CD14-positive monocyte (primary cell): ENCODE results near the gene RAB28. TPM values are rescaled to one million over a fixed set of nuclear protein-coding genes. Genes with fewer than 3 reads are reported as not detected.

Experiments
- DNase-seq, 3 donors: peaks; one replicate each; pipeline ENCODE4 v3.0.0-alpha.2; 2011 to 2022
- H2AFZ ChIP-seq: 2 replicates; pipeline ENCODE4 v1.6.0; 2012; ENCODE audit warnings: mild to moderate bottlenecking, low read depth, low read length, inconsistent platforms; ENCODE audit not compliant: insufficient read depth, poor library complexity, severe bottlenecking
- H3K27ac ChIP-seq, 2 donors: 1 replicate in 1 of 2; 2 replicates in 1 of 2; pipeline ENCODE4 v1.5.1; 2012 to 2013; ENCODE audit warnings: low read length in 2 of 2, control low read depth in 1 of 2, inconsistent platforms in 1 of 2, low read depth in 1 of 2, mild to moderate bottlenecking in 1 of 2
- H3K27me3 ChIP-seq, 2 donors: one replicate each; pipeline versions ENCODE4 v1.6.0 to v1.6.1; 2011 to 2013; ENCODE audit warnings: low read length in 2 of 2; ENCODE audit not compliant: control insufficient read depth in 2 of 2, insufficient read depth in 2 of 2
- H3K36me3 ChIP-seq, 2 donors: replicated peaks in 1 of 2; 1 replicate in 1 of 2; 2 replicates in 1 of 2; pipeline versions ENCODE4 v1.5.1 to v1.6.1; 2012 to 2013; ENCODE audit warnings: low read length in 2 of 2, control low read depth in 1 of 2, inconsistent platforms in 1 of 2, mild to moderate bottlenecking in 1 of 2; ENCODE audit not compliant: insufficient read depth in 2 of 2, control insufficient read depth in 1 of 2
- H3K4me1 ChIP-seq, 2 donors: 1 replicate in 1 of 2; 2 replicates in 1 of 2; pipeline versions ENCODE4 v1.5.1 to v1.6.1; 2012 to 2013; ENCODE audit warnings: low read length in 2 of 2, control low read depth in 1 of 2, inconsistent platforms in 1 of 2, mild to moderate bottlenecking in 1 of 2, moderate library complexity in 1 of 2; ENCODE audit not compliant: insufficient read depth in 2 of 2, control insufficient read depth in 1 of 2
- H3K4me2 ChIP-seq: replicated peaks from 2 replicates; pipeline ENCODE3; 2012; ENCODE audit warnings: low read length, moderate library complexity, mild to moderate bottlenecking; ENCODE audit not compliant: poor library complexity, severe bottlenecking; ENCODE audit errors: extremely low read depth
- H3K4me3 ChIP-seq, 3 experiments: fragments of 200-600 bp in 1 of 3; sonication (generic) in 1 of 3; replicated peaks in 1 of 3; 1 replicate in 2 of 3; 2 replicates in 1 of 3; pipeline ENCODE4 v1.5.1; 2011 to 2013; ENCODE audit warnings: low read length in 3 of 3, mild to moderate bottlenecking in 3 of 3, control low read depth in 2 of 3, low read depth in 2 of 3, inconsistent platforms in 1 of 3, moderate library complexity in 1 of 3
- H3K79me2 ChIP-seq: 2 replicates; pipeline ENCODE4 v1.6.0; 2012; ENCODE audit warnings: mild to moderate bottlenecking, control low read depth, inconsistent platforms, low read length, moderate library complexity; ENCODE audit not compliant: insufficient read depth
- H3K9ac ChIP-seq: 2 replicates; pipeline ENCODE4 v1.6.0; 2017; ENCODE audit warnings: low read length, mild to moderate bottlenecking; ENCODE audit not compliant: insufficient read depth, poor library complexity, severe bottlenecking
- H3K9me3 ChIP-seq, 2 donors: replicated peaks in 1 of 2; 1 replicate in 1 of 2; 2 replicates in 1 of 2; pipeline versions ENCODE4 v1.5.1 to v1.6.1; 2012 to 2013; ENCODE audit warnings: low read length in 2 of 2, control low read depth in 1 of 2; ENCODE audit not compliant: control insufficient read depth in 1 of 2, insufficient read depth in 1 of 2
- H4K20me1 ChIP-seq: 2 replicates; pipeline ENCODE4 v1.6.0; 2012; ENCODE audit warnings: mild to moderate bottlenecking, low read length, control low read depth, moderate library complexity; ENCODE audit not compliant: insufficient read depth
- H3K27ac Mint-ChIP-seq, 7 donors: one replicate each; pipeline ENCODE4 v1.8.0; 2020; ENCODE audit warnings: mild to moderate bottlenecking in 7 of 7, mixed read lengths in 7 of 7, moderate library complexity in 6 of 7, inconsistent platforms in 2 of 7
- H3K27me3 Mint-ChIP-seq, 3 donors: one replicate each; pipeline ENCODE4 v1.8.0; 2021 to 2022; ENCODE audit warnings: low read depth in 3 of 3, mild to moderate bottlenecking in 3 of 3, mixed read lengths in 3 of 3, moderate library complexity in 3 of 3, inconsistent platforms in 1 of 3
- H3K36me3 Mint-ChIP-seq, 2 donors: one replicate each; pipeline ENCODE4 v1.8.0; 2020; ENCODE audit warnings: mixed read lengths in 2 of 2, inconsistent platforms in 1 of 2, mild to moderate bottlenecking in 1 of 2
- H3K4me1 Mint-ChIP-seq: one replicate; pipeline ENCODE4 v1.8.0; 2020; ENCODE audit warnings: mild to moderate bottlenecking, mixed read lengths
- H3K4me3 Mint-ChIP-seq, 2 donors: one replicate each; pipeline ENCODE4 v1.8.0; 2020; ENCODE audit warnings: mild to moderate bottlenecking in 2 of 2, mixed read lengths in 2 of 2, moderate library complexity in 1 of 2
- H3K9me3 Mint-ChIP-seq, 7 donors: one replicate each; pipeline ENCODE4 v1.8.0; 2020 to 2022; ENCODE audit warnings: mixed read lengths in 7 of 7, mild to moderate bottlenecking in 6 of 7, moderate library complexity in 6 of 7, inconsistent platforms in 2 of 7
- CTCF ChIP-seq: fragments of 200-600 bp; IDR thresholded peaks from one replicate; pipeline ENCODE4 v1.8.0; 2022; ENCODE audit warnings: antibody characterized with exemption, mild to moderate bottlenecking
- WGBS: methylation state at CpG from one replicate; pipeline ENCODE4 v1.1.5; 2013; ENCODE audit warnings: missing lambda C conversion rate; ENCODE audit not compliant: insufficient coverage; 5-methylcytosine and 5-hydroxymethylcytosine counted together
- intact Hi-C, 2 donors: fragments of 100-400 bp; cut with micrococcal nuclease; formaldehyde crosslinking; loops; one replicate each; pipeline versions ENCODE4 v1.15.0 to v1.15.1; 2023
- polyA plus RNA-seq, 3 donors: library from polyadenylated mRNA; depleted of rRNA in 1 of 3; unstranded in 2 of 3; stranded (reverse) in 1 of 3; fragments of 300-500 nt in 2 of 3; fragments of >200 nt in 1 of 3; fragmentation: Illumina TruSeq in 2 of 3; gene quantifications; 1 replicate in 2 of 3; 2 replicates in 1 of 3; pipeline ENCODE4 v1.2.3, GENCODE V29; 2012 to 2021

Gene RAB28
- polyA plus RNA-seq, 3 donors = 7.6 to 18.0 (median 17.8) TPM

- H3K27me3 Mint-ChIP-seq = peaks cover 0 to 3% (median 0%) of the 10 kb centered on the region in 3 donors
- no peak for DNase-seq
- no peak overlapping the region for H3K9ac ChIP-seq
- no peak for TF ChIP-seq CTCF
- no peaks in the 10 kb centered on the region for H3K27me3 ChIP-seq
- H3K27ac ChIP-seq = no peak overlapping the region
- H3K36me3 ChIP-seq = peaks cover 0 to 15% of the 10 kb centered on the region in 2 donors
- no peaks in the 10 kb centered on the region for H3K4me1 ChIP-seq
- no peak overlapping the region for H2AFZ ChIP-seq
- no peak overlapping the region for H3K27ac Mint-ChIP-seq
- peaks cover 19 to 31% of the 10 kb centered on the region in 2 donors for H3K36me3 Mint-ChIP-seq
- peaks cover 0 to 7% (median 3%) of the 10 kb centered on the region in 7 donors for H3K9me3 Mint-ChIP-seq
- H3K4me2 ChIP-seq = no peak overlapping the region
- no peak overlapping the region for H3K4me3 ChIP-seq
- no peaks in the 10 kb centered on the region for H4K20me1 ChIP-seq
- H3K9me3 ChIP-seq = no peaks in the 10 kb centered on the region
- H3K4me1 Mint-ChIP-seq = no peaks in the 10 kb centered on the region
- no peaks in the 10 kb centered on the region for H3K79me2 ChIP-seq
- intact Hi-C loops = no loop called here
- no peak overlapping the region for H3K4me3 Mint-ChIP-seq
Observed at GRCh38 chr4:13367244-13367643, 116.9 kb downstream of the RAB28 start.

GRCh38 chr4:13365195-13365594, 118.9 kb downstream of the RAB28 start:
- peaks cover 17 to 34% of the 10 kb centered on the region in 2 donors for H3K36me3 Mint-ChIP-seq
- 96% methylated on average over 3 of the region's 3 CpGs for WGBS
- intact Hi-C loops = no loop called here
- H3K4me3 Mint-ChIP-seq = no peak overlapping the region
- no peaks in the 10 kb centered on the region for H4K20me1 ChIP-seq
- DNase-seq = no peak
- H3K4me2 ChIP-seq = no peak overlapping the region
- H3K4me3 ChIP-seq = no peak overlapping the region
- H3K9ac ChIP-seq = no peak overlapping the region
- H3K9me3 Mint-ChIP-seq = peaks cover 0 to 7% (median 4%) of the 10 kb centered on the region in 7 donors
- no peak overlapping the region for H3K27ac ChIP-seq
- H3K4me1 ChIP-seq = no peaks in the 10 kb centered on the region
- H3K4me1 Mint-ChIP-seq = no peaks in the 10 kb centered on the region
- H3K36me3 ChIP-seq = peaks cover 0 to 15% of the 10 kb centered on the region in 2 donors
- no peak for TF ChIP-seq CTCF
- no peak overlapping the region for H2AFZ ChIP-seq
- no peak overlapping the region for H3K27ac Mint-ChIP-seq
- H3K79me2 ChIP-seq = no peaks in the 10 kb centered on the region
- H3K9me3 ChIP-seq = no peaks in the 10 kb centered on the region
- peaks cover 0 to 1% (median 0%) of the 10 kb centered on the region in 3 donors for H3K27me3 Mint-ChIP-seq
- H3K27me3 ChIP-seq = no peaks in the 10 kb centered on the region
